Adrenal gland (tissue), 12 donors: ENCODE measurements around the gene HNF4A. TPM values are rescaled to one million over a fixed set of nuclear protein-coding genes. Genes with fewer than 3 reads are reported as not detected.

Experiments used
- DNase-seq, 7 donors: peaks; one replicate each; pipeline ENCODE4 v3.0.0-alpha.2; 2019 to 2020
- H3K27ac ChIP-seq, 5 donors: fragments of 200-600 bp; sonication (generic) in 4 of 5; 1 replicate in 3 of 5; 2 replicates in 2 of 5; pipeline versions ENCODE4 v1.5.1 to v1.8.0; 2016 to 2020; ENCODE audit warnings: mild to moderate bottlenecking in 1 of 5
- H3K27me3 ChIP-seq: fragments of 200-600 bp; 2 replicates; pipeline ENCODE4 v1.8.0; 2021
- H3K36me3 ChIP-seq, 2 donors: fragments of 200-600 bp; replicated peaks in 1 of 2; 1 replicate in 1 of 2; 2 replicates in 1 of 2; pipeline versions ENCODE4 v1.5.1 to v1.8.0; 2018 to 2022
- H3K4me1 ChIP-seq, 2 donors: fragments of 200-600 bp; replicated peaks in 1 of 2; 1 replicate in 1 of 2; 2 replicates in 1 of 2; pipeline versions ENCODE4 v1.5.1 to v1.8.0; 2018 to 2021
- H3K4me3 ChIP-seq, 4 donors: fragments of 200-600 bp; sonication (generic) in 3 of 4; one replicate each; pipeline ENCODE4 v1.5.1; 2016 to 2018
- H3K9me3 ChIP-seq, 3 donors: fragments of 200-600 bp; sonication (generic) in 1 of 3; replicated peaks in 1 of 3; 1 replicate in 2 of 3; 2 replicates in 1 of 3; pipeline versions ENCODE4 v1.5.1 to v1.8.0; 2016 to 2021
- POLR2A ChIP-seq, 2 donors: fragments of 450-650 bp; IDR thresholded peaks; one replicate each; pipeline ENCODE4 v1.6.1; 2017; ENCODE audit warnings: antibody characterized with exemption in 2 of 2, mild to moderate bottlenecking in 2 of 2, moderate library complexity in 1 of 2
- WGBS, 4 donors: extraction: QIAGEN DNeasy Blood & Tissue Kit in 2 of 4; methylation state at CpG; one replicate each; pipeline versions ENCODE4 v1.1.5 to v1.1.7; 2013 to 2017; 5-methylcytosine and 5-hydroxymethylcytosine counted together
- intact Hi-C, 2 donors: fragments of 100-400 bp; cut with DNase I; formaldehyde crosslinking; loops; one replicate each; pipeline versions ENCODE4 v1.14.1 to v1.15.0; 2022 to 2023
- polyA plus RNA-seq, 3 donors: library from polyadenylated mRNA; stranded (reverse); fragments of 200-250 nt in 2 of 3; fragments of 350-450 nt in 1 of 3; fragmentation: Illumina TruSeq in 1 of 3; extraction: RNeasy Lipid Tissue Mini Kit (QIAGEN cat#74804) in 1 of 3; gene quantifications; one replicate each; pipeline ENCODE4 v1.2.3, GENCODE V29; 2013 to 2014
- total RNA-seq, 9 donors: library from RNA; depleted of rRNA in 4 of 9; stranded (reverse); fragments of >200 nt in 4 of 9; fragments of 120-200 nt in 1 of 9; fragmentation: NEBNext Ultra II Directional in 1 of 9; extraction: Animal tissue kit (Norgen Biotek cat#: 25700) in 1 of 9; gene quantifications; one replicate each; pipeline versions ENCODE4 v1.1.0 to v1.2.4, GENCODE V29; 2013 to 2023
- TF ChIP-seq, protein P1 (sequence below), 6 experiments: fragments of 450-650 bp in 4 of 6; fragments of 200-600 bp in 2 of 6; sonication (generic) in 1 of 6; IDR thresholded peaks; 1 replicate in 5 of 6; 2 replicates in 1 of 6; pipeline versions ENCODE4 v1.5.1 to v1.8.0; 2016 to 2021; ENCODE audit warnings: antibody characterized with exemption in 6 of 6, mild to moderate bottlenecking in 2 of 6, moderate library complexity in 1 of 6
- donor health status: healthy with polysubstance abuse.
- donor health status: Bipolar disorder and iron deficiency.
- donor health status: DM: yes; HTN: yes; CAD: no.
- donor health status: DM: no; HTN: no; CAD: no.
- donor health status: DM: no; HTN: no; CAD: no.
- donor health status: DM: yes; HTN: yes; CAD: no.

HNF4A gene
- total and polyA plus RNA-seq, 12 donors = 0.06 to 0.78 (median 0.13) TPM; not detected in 2

DNA sequence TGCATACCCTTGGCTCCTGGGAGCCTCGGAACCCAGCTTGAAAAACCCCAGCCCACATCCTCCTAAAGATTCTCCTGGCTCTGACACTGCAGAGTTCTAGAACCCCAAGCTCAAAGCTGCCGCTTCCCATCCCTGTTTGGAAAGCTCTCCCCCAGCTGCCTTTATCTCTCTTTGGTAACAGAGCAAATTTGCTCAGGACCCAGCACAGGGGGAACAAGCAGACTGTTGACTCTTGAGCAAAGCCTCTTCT, 38.9 kb downstream of the HNF4A start:
- Histone ChIP-seq H3K36me3 (no peaks in the 10 kb centered on the region), H3K4me1 (no peaks in the 10 kb centered on the region), H3K27me3 (no peaks in the 10 kb centered on the region), H3K9me3 (no peaks in the 10 kb centered on the region), H3K27ac (no peak overlapping the region), H3K4me3 (no peak overlapping the region)
- WGBS, 4 donors = 69 to 100% (median 73%) methylated on average over 1 to 2 of the region's 2 CpGs
- intact Hi-C loops = no loop called here
- DNase-seq = no peak
- TF ChIP-seq, protein P1, sequence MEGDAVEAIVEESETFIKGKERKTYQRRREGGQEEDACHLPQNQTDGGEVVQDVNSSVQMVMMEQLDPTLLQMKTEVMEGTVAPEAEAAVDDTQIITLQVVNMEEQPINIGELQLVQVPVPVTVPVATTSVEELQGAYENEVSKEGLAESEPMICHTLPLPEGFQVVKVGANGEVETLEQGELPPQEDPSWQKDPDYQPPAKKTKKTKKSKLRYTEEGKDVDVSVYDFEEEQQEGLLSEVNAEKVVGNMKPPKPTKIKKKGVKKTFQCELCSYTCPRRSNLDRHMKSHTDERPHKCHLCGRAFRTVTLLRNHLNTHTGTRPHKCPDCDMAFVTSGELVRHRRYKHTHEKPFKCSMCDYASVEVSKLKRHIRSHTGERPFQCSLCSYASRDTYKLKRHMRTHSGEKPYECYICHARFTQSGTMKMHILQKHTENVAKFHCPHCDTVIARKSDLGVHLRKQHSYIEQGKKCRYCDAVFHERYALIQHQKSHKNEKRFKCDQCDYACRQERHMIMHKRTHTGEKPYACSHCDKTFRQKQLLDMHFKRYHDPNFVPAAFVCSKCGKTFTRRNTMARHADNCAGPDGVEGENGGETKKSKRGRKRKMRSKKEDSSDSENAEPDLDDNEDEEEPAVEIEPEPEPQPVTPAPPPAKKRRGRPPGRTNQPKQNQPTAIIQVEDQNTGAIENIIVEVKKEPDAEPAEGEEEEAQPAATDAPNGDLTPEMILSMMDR (IDR thresholded peaks at IDR 0.05) = no peak
- TF ChIP-seq POLR2A (IDR thresholded peaks at IDR 0.05) = no peak

DNA sequence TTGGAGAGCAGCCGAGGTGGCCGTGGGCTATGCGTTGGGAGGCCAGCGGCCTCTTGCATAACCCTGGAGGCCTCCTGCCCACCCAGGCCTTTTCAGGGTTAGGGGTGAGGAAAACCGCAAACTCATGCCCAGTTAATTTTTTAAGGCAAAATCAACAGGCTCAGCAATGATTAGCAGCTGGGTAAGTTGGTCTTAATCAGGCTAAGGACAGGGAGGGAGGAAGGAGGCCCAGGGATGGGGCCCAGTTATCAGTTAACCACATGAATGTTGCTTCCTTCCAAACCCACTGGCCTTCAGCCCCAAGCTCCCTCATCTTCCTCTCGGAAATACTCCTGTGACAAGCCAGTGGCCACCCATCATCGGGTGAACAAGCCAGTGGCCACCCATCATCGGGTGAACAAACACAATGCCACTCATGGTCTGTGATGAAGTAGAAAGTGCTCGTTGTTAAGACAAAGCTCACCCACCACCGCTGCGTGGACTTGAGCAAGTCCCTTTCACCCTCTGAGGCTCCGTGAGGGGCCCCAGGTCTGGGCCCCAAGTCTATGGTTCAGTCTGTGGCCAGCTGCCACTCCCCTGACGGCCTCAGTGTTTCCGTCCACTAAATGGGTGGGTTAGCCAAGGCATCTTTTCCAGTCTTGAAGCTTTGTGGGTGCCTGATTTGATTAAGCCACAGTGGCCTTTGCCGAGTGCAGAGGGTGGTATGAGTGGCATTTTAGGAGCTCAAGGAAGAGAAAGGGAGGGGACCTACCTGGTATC, 39.4 kb downstream of the HNF4A start:
- intact Hi-C loops = no loop called here
- WGBS, 4 donors = 76 to 92% (median 79%) methylated on average over 9 to 15 of the region's 15 CpGs
- Histone ChIP-seq H3K36me3 (no peaks in the 10 kb centered on the region), H3K27me3 (no peaks in the 10 kb centered on the region), H3K4me1 (no peaks in the 10 kb centered on the region), H3K27ac (no peak overlapping the region), H3K4me3 (no peak overlapping the region), H3K9me3 (no peaks in the 10 kb centered on the region)
- TF ChIP-seq, protein P1 (IDR thresholded peaks at IDR 0.05) = no peak
- no peak for TF ChIP-seq POLR2A (IDR thresholded peaks at IDR 0.05)
- DNase-seq = peak in 1 of 7 donors; percentile 20

DNA sequence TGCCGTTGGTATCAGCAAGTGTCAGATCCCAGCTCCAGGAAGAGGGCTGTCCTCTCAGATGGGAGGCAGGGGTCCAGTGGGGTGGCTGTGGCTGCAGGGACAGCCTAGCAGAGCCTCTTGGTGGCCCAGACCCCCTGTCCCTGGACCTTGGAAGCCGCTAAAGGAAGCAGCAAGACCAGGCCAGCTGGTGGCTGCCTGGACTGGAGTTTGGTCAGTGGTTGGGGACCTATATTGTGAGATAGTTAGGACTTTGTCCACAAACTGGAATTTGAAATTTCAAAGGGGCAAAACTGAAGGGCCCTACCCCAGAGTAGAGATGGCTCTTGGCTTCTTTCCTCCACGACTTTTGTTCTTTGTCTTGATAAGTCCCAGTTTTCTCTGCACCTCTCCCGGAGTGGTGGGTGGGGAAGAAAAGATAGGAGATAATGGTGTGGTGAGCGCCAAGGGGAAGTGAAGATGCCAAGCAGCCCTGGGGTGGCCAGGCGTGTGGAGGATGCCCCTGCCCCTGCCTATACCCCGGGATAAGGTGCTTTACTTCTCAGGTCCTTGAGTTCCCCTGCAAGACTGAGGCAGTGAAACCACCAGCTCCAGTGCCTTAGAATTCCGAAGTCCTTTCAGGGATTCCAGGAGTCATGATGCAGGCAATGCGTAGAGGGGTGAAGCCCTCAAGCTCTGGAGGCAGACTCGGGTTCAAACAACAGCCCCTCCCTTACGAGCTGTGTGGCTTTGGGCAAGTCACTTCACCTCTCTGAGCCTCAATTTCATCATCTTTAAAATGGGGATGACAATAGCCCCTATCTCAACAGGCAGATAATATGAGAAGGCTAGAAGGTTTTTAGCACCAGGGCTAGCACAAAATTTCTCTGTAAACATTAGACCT, 40.2 kb downstream of the HNF4A start:
- H3K9me3 ChIP-seq = no peaks in the 10 kb centered on the region
- DNase-seq = peak in 1 of 7 donors; percentile 5
- H3K36me3 ChIP-seq = no peaks in the 10 kb centered on the region
- no peaks in the 10 kb centered on the region for H3K27me3 ChIP-seq
- no peak for TF ChIP-seq POLR2A (IDR thresholded peaks at IDR 0.05)
- TF ChIP-seq, protein P1 (IDR thresholded peaks at IDR 0.05) = no peak
- no peak overlapping the region for H3K27ac ChIP-seq
- WGBS, 4 donors = 63 to 77% (median 71%) methylated on average over 7 to 11 of the region's 11 CpGs
- intact Hi-C loops = no loop called here
- no peak overlapping the region for H3K4me3 ChIP-seq
- no peaks in the 10 kb centered on the region for H3K4me1 ChIP-seq

DNA sequence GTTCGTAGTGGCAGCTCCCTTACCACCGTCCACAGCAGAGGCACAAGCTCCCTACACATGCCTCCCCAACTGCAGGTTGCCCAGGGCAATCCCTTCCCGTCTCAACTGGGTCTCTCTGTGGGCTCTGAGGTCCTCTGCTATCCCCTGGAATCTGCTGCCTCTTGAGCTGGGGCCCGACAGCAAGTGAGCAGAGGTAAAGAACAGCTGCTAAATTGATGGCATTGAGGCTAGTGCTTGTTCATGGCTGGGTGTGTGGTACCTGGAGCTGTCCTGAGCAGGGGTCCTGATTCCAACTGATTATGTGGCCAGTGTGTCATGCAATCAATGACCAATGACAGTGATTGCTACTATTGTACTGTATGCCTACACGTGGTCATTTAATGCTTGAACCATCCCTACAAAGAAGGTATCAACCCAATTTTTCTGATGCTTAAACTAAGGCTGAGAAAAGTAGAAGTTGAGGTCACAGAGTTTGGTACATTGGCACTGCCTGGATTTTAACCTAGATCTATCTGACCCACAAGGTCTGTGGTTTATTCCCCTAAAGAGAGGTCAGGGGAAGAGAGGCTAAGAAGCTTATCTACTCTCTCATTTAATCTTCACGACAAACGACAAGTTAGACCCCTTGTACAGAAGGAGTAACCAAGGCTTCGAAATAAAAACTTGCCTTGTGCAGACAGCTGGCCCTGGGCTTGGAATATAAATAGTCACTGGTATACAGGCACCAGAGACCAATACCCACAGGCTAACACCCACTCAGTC, 41.1 kb downstream of the HNF4A start:
- WGBS, 4 donors = 57 to 80% (median 62%) methylated on average over 8 of the region's 8 CpGs
- TF ChIP-seq POLR2A (IDR thresholded peaks at IDR 0.05) = no peak
- TF ChIP-seq, protein P1 (IDR thresholded peaks at IDR 0.05) = no peak

More for the DNA sequence above, 41.1 kb downstream of the HNF4A start:
- Histone ChIP-seq H3K27me3 (no peaks in the 10 kb centered on the region), H3K4me3 (no peak overlapping the region), H3K9me3 (no peaks in the 10 kb centered on the region), H3K4me1 (no peaks in the 10 kb centered on the region), H3K27ac (no peak overlapping the region), H3K36me3 (no peaks in the 10 kb centered on the region)
- intact Hi-C loops = no loop called here
- peak in 1 of 7 donors; percentile 6 for DNase-seq
